Ishikawa (cell line): ENCODE measurements around the gene ZMIZ1.

Experiments
- CEBPB ChIP-seq: IDR thresholded peaks from 2 replicates; pipeline ENCODE4 v1.6.1; 2012
- CREB1 ChIP-seq: IDR thresholded peaks from 2 replicates; pipeline ENCODE4 v1.6.1; 2012; ENCODE audit warnings: low read depth
- EGR1 ChIP-seq: IDR thresholded peaks from 2 replicates; pipeline ENCODE4 v1.6.1; 2012
- EP300 ChIP-seq: IDR thresholded peaks from 2 replicates; pipeline ENCODE4 v1.6.1; 2012; ENCODE audit warnings: borderline replicate concordance
- FOXM1 ChIP-seq: IDR thresholded peaks from 2 replicates; pipeline ENCODE4 v1.6.1; 2012; ENCODE audit warnings: low read depth, borderline replicate concordance
- NFIC ChIP-seq: IDR thresholded peaks from 2 replicates; pipeline ENCODE4 v1.6.1; 2012
- RAD21 ChIP-seq: IDR thresholded peaks from 2 replicates; pipeline ENCODE4 v1.6.1; 2012; ENCODE audit warnings: low read depth
- TAF1 ChIP-seq: IDR thresholded peaks from 2 replicates; pipeline ENCODE4 v1.6.1; 2012; ENCODE audit warnings: low read depth, mild to moderate bottlenecking
- TCF12 ChIP-seq: IDR thresholded peaks from 2 replicates; pipeline ENCODE4 v1.6.1; 2012; ENCODE audit warnings: low read depth
- TEAD4 ChIP-seq: IDR thresholded peaks from 2 replicates; pipeline ENCODE4 v1.6.1; 2012
- YY1 ChIP-seq: IDR thresholded peaks from 2 replicates; pipeline ENCODE4 v1.6.1; 2012; ENCODE audit warnings: low read depth
- ZBTB7A ChIP-seq: IDR thresholded peaks from 2 replicates; pipeline ENCODE4 v1.6.1; 2012; ENCODE audit warnings: low read depth
- TF ChIP-seq, protein P1 (sequence below): IDR thresholded peaks from 2 replicates; pipeline ENCODE4 v1.6.1; 2012
- TF ChIP-seq, protein P2 (sequence below): IDR thresholded peaks from 2 replicates; pipeline ENCODE4 v1.6.1; 2012
- TF ChIP-seq, protein P3 (sequence below): IDR thresholded peaks from 2 replicates; pipeline ENCODE4 v1.6.1; 2012; ENCODE audit warnings: low read depth, mild to moderate bottlenecking

The ZMIZ1 gene

DNA sequence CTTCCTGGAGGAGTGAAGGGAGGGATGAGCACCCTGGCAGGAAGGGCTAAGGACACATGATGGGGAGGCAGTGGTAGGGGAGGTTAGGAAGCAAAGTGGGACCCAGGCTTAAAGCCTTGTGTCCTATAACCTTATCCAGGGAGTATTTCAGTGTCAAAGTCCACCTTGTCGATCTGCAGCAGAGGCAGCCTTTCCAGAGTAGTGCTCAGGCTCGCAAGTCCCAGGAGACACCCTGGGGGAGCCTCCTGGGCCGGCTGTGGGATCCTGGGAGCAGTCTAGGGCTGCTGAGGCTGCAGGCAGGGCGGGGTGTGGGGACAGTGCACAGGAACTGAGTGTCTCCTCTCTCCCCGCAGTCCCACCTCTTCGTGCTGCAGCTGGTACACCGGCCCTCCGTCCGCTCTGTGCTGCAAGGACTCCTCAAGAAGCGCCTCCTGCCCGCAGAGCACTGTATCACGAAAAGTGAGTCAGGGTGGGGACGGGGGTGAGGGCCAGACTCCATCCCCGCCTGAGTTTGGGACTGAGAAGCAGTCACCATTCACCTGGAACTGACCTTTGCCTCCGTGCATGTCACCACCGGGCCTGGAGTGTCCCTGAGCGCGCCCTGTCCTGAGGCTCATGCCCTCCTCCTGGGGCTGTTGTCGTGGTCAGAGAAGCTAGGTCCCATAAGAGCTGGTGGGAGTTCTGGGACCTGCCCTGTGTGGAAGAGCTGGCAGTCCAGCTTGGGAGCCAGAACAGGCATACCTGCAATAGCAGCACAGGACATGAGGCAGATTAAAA lies 233.2 kb downstream of the ZMIZ1 start:
- TF ChIP-seq CEBPB (no peak), FOXM1 (no peak), YY1 (no peak)
- TF ChIP-seq, protein P1, sequence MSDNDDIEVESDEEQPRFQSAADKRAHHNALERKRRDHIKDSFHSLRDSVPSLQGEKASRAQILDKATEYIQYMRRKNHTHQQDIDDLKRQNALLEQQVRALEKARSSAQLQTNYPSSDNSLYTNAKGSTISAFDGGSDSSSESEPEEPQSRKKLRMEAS = no peak

DNA sequence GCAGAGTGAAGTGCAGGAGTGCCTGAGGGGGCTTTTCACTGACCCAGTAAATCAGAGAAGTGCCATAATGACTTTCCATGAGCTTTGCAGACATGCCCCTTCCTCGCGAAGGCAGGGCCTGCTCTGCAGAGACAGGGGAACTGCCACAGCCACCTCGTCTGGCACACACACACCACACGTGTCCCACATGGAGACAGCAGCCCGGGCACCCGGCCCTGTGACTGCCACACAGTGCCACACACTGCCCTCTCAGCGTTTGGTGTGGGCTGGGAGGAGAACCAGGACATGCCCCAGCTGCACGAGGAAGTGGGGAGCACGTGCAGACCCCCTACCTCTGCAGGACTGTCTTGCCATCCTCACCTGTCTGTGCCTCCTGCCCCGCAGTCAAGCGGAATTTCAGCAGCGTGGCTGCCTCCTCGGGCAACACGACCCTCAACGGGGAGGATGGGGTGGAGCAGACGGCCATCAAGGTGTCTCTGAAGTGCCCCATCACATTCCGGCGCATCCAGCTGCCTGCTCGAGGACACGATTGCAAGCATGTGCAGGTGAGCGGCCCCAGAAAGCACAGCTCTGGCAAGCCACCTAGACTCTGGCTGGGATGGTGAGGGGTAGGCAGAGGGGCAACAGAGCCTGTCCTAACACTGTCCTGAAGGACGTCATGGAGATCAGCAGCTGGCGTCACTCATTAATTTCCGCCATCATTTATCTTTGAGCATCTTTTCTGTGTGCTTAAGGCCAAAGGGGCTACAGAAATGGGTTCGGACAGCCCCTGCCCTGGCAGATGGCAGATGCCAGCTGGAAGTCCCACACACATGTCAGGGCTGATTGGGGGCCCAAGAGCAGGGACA lies 235.1 kb downstream of the ZMIZ1 start:
- TF ChIP-seq FOXM1 = no peak
- TF ChIP-seq NFIC = no peak
- no peak for TF ChIP-seq EP300
- TF ChIP-seq, protein P2, sequence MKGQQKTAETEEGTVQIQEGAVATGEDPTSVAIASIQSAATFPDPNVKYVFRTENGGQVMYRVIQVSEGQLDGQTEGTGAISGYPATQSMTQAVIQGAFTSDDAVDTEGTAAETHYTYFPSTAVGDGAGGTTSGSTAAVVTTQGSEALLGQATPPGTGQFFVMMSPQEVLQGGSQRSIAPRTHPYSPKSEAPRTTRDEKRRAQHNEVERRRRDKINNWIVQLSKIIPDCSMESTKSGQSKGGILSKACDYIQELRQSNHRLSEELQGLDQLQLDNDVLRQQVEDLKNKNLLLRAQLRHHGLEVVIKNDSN = no peak
- TF ChIP-seq TEAD4 = no peak
- no peak for TF ChIP-seq EGR1
- no peak for TF ChIP-seq TCF12

DNA sequence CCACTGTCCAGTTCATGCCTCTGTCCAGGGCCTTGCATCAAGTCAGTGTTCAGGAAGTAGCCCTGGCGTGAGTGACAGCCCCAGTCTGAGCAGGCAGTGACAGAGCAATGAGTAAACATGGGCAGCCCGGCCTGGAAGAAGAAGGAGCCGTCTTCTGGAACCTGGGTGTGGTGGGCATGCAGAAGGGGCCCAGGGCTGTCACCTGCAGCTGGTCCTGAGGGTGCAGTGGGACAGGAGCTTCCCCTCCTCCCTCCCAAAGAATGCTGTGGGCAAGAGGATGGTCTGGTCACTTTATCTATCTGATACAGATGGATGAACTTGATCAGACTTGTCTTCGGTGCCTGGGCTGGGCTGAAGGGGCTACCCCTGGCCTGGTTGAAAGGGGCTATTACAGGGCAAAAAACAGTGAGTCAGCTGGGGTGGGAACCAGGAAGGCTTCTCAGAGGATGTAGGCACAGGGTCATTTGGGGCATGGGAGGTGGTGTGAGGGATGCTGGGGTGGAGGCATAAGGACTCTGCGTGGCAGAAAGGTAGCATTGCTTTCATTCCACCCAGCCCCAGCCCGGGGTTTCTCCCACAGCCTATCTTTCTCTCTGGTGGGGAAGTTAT lies 235.8 kb downstream of the ZMIZ1 start:
- TF ChIP-seq YY1 (no peak), FOXM1 (no peak), CREB1 (no peak), TEAD4 (no peak), EP300 (no peak), NFIC (no peak), TCF12 (no peak), TAF1 (no peak), RAD21 (no peak), CEBPB (no peak), ZBTB7A (no peak)
- TF ChIP-seq, protein P1 = no peak
- TF ChIP-seq, protein P3, sequence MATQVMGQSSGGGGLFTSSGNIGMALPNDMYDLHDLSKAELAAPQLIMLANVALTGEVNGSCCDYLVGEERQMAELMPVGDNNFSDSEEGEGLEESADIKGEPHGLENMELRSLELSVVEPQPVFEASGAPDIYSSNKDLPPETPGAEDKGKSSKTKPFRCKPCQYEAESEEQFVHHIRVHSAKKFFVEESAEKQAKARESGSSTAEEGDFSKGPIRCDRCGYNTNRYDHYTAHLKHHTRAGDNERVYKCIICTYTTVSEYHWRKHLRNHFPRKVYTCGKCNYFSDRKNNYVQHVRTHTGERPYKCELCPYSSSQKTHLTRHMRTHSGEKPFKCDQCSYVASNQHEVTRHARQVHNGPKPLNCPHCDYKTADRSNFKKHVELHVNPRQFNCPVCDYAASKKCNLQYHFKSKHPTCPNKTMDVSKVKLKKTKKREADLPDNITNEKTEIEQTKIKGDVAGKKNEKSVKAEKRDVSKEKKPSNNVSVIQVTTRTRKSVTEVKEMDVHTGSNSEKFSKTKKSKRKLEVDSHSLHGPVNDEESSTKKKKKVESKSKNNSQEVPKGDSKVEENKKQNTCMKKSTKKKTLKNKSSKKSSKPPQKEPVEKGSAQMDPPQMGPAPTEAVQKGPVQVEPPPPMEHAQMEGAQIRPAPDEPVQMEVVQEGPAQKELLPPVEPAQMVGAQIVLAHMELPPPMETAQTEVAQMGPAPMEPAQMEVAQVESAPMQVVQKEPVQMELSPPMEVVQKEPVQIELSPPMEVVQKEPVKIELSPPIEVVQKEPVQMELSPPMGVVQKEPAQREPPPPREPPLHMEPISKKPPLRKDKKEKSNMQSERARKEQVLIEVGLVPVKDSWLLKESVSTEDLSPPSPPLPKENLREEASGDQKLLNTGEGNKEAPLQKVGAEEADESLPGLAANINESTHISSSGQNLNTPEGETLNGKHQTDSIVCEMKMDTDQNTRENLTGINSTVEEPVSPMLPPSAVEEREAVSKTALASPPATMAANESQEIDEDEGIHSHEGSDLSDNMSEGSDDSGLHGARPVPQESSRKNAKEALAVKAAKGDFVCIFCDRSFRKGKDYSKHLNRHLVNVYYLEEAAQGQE = no peak
- TF ChIP-seq, protein P2 = no peak

DNA sequence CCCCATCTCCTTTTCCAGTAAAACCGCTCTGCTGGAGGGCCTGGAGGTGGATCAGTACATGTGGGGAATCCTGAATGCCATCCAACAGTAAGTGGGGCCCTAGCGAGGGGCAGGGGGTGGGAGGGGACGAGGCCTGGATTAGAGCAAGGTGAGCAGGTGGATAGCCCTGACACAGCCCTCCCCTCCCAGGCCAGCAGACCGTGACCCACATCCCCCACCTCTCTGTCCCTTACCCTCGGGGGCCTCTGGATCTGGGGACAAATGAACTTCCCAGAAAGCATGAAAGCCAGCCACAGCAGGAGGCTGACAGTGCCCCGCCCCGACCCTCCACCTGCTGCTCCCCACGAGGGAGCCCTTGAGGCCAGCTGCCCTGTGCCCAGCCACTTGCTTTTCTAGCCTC lies 236.7 kb downstream of the ZMIZ1 start:
- TF ChIP-seq NFIC = no peak
- no peak for TF ChIP-seq TEAD4
- TF ChIP-seq, protein P2 = no peak
- no peak for TF ChIP-seq YY1
- TF ChIP-seq CREB1 = no peak
- TF ChIP-seq ZBTB7A = no peak
- TF ChIP-seq RAD21 = no peak
- TF ChIP-seq TCF12 = no peak
- TF ChIP-seq, protein P1 = no peak
- no peak for TF ChIP-seq EP300
- TF ChIP-seq CEBPB = no peak
- no peak for TF ChIP-seq TAF1
- TF ChIP-seq, protein P3 = no peak
- no peak for TF ChIP-seq FOXM1
- no peak for TF ChIP-seq EGR1

DNA sequence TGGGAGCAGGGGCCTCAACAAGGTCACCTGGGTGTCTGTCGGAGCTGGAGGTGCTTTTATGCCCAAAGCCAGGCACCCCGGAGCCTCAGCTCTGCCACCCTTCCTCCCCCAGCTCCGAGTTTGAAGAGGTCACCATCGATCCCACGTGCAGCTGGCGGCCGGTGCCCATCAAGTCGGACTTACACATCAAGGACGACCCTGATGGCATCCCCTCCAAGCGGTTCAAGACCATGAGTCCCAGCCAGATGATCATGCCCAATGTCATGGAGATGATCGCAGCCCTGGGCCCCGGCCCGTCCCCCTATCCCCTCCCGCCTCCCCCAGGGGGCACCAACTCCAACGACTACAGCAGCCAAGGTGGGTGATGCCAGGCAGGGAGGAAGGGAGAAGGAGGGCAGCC lies 237.2 kb downstream of the ZMIZ1 start:
- no peak for TF ChIP-seq NFIC
- TF ChIP-seq, protein P3 = no peak
- TF ChIP-seq, protein P1 = no peak
- TF ChIP-seq RAD21 = no peak
- no peak for TF ChIP-seq TCF12
- TF ChIP-seq, protein P2 = no peak
- no peak for TF ChIP-seq YY1
- TF ChIP-seq CREB1 = no peak
- TF ChIP-seq EGR1 = no peak
- TF ChIP-seq TAF1 = no peak
- no peak for TF ChIP-seq EP300
- no peak for TF ChIP-seq TEAD4
- no peak for TF ChIP-seq ZBTB7A
- TF ChIP-seq FOXM1 = no peak
- TF ChIP-seq CEBPB = no peak
